ENCODE data around the gene STMP1. TPM values are rescaled to one million over a fixed set of nuclear protein-coding genes. Genes with fewer than 3 reads are reported as not detected.

STMP1 gene
- total and polyA plus RNA-seq, 2 of the 13 experiments (the other 11 are each of a cell fraction or from before 2014, with no cell fraction given), result 7.2 to 16.2 TPM

GRCh38 chr7:135713836-135714470 lies 51.6 kb downstream of the STMP1 start:
- ChIA-PET CTCF (ENCODE audit: low intra/inter-chr PET ratio, low total read pairs) (no interaction called here), POLR2A (no interaction called here)
- H4K20me1 ChIP-seq (ENCODE audit: insufficient read depth, low read length), result no peaks in the 10 kb centered on the region
- H3K4me1 ChIP-seq (ENCODE audit: insufficient read depth, low read length), result peaks cover 13% of the 10 kb centered on the region
- FAIRE-seq, result no peak
- intact Hi-C loops (cut with micrococcal nuclease; ENCODE audit: unreplicated experiment), result no loop called here
- no peak for DNase-seq (ENCODE audit: low spot score)
- H3K4me3 ChIP-seq (replicated peaks in 1 of 3; ENCODE audit: insufficient read depth in 1 of 3, low read depth in 2 of 3, low read length in 3 of 3), result no peak overlapping the region
- H3K9me3 ChIP-seq (ENCODE audit: low read length), result no peaks in the 10 kb centered on the region
- in situ Hi-C loops (cut with HindIII; ENCODE audit: extremely low pct_ligation_motif_present, low pct_unique_long_range_greater_than_20kb), result no loop called here
- WGBS (ENCODE audit: low lambda C conversion rate), result 18% methylated on average over 3 of the region's 4 CpGs
- H3K4me2 ChIP-seq (ENCODE audit: low read depth, low read length), result no peak overlapping the region
- BruUV-seq (replicated peaks), result no TSS peak
- H3K27me3 ChIP-seq (ENCODE audit: control insufficient read depth in 1 of 2, insufficient read depth in 2 of 2, low read length in 2 of 2), result peaks cover 5 to 40% of the 10 kb centered on the region in 2 experiments; a peak in 4 of 5 replicates
- no peak overlapping the region for H3K27ac ChIP-seq (ENCODE audit: extremely low read length, insufficient read depth, low read length)
- H2AFZ ChIP-seq (ENCODE audit: low read length), result no peak overlapping the region
- H3K9ac ChIP-seq (ENCODE audit: insufficient read depth, low read depth, low read length), result no peak overlapping the region
- no peaks in the 10 kb centered on the region for H3K79me2 ChIP-seq (ENCODE audit: insufficient read depth, low read length)
- TF ChIP-seq EP300 (IDR thresholded peaks at IDR 0.05; ENCODE audit: low read depth in 2 of 2, low read length in 2 of 2) (no peak), EP300 (CRISPR knock-in tag; IDR thresholded peaks at IDR 0.05; ENCODE audit: borderline replicate concordance) (no peak), STAT5B (CRISPR knock-in tag; IDR thresholded peaks at IDR 0.05) (no peak), DR1 (CRISPR knock-in tag; IDR thresholded peaks at IDR 0.05) (no peak), EHMT2 (IDR thresholded peaks at IDR 0.05; ENCODE audit: borderline replicate concordance, low read depth, low read length) (no peak), ZNF253 (CRISPR knock-in tag; IDR thresholded peaks at IDR 0.05; ENCODE audit: borderline replicate concordance) (no peak), NFRKB (IDR thresholded peaks at IDR 0.05) (no peak), SPEN (CRISPR knock-in tag; IDR thresholded peaks at IDR 0.05; ENCODE audit: low read depth) (no peak), ATRX (CRISPR knock-in tag; IDR thresholded peaks at IDR 0.05; ENCODE audit: borderline replicate concordance) (no peak), TSC22D2 (CRISPR knock-in tag; IDR thresholded peaks at IDR 0.05; ENCODE audit: borderline replicate concordance) (no peak), TBP (CRISPR knock-in tag; IDR thresholded peaks at IDR 0.05) (no peak), SIN3B (IDR thresholded peaks at IDR 0.05; ENCODE audit: low read length) (no peak)
- no peak for ATAC-seq
- H3K36me3 ChIP-seq (replicated peaks in 1 of 2; ENCODE audit: control insufficient read depth in 1 of 2, insufficient read depth in 2 of 2, low read length in 2 of 2), result no peaks in the 10 kb centered on the region

Data from HepG2 (cell line).